Measurements from ENCODE around the gene KCNG2. TPM values are rescaled to one million over a fixed set of nuclear protein-coding genes. Genes with fewer than 3 reads are reported as not detected.

KCNG2 gene
- total RNA-seq, 1 experiment from 2014 or later = not detected

DNA sequence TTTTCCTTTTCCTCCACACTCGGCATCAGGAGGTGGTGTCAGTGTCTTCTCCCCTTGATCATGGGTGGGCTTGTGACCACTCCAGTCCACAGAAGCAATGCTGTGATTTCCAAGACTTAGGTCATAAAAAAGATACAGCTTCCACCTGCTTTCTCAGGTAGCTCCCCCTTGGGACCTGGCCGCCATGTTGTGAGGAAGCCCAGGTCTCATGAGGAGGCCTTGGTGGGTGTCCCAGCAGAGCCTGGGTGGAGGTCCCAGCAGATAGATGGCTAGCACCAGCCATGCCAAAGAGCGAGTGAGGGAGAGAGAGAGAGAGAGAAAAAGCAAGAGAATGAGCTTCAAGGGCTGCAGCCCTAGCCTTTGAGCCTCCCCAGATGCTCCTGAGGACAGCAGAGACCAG, 137.8 kb downstream of the KCNG2 start:
- Histone ChIP-seq H3K27ac (ENCODE audit: low read depth, low read length) (no peak overlapping the region), H2AFZ (ENCODE audit: low read depth, low read length, poor library complexity, severe bottlenecking) (no peak overlapping the region), H3K79me2 (ENCODE audit: insufficient read depth, low read length) (peaks cover 96% of the 10 kb centered on the region), H3K9ac (ENCODE audit: low read length) (no peak overlapping the region), H3K27me3 (ENCODE audit: insufficient read depth, low read length) (no peaks in the 10 kb centered on the region), H3K9me3 (ENCODE audit: control insufficient read depth in 1 of 2, insufficient read depth in 1 of 2, low read depth in 1 of 2, low read length in 2 of 2) (peaks cover 15 to 29% of the 10 kb centered on the region in 2 experiments; a peak in 3 of 4 replicates), H3K4me2 (ENCODE audit: low read length) (no peak overlapping the region), H3K4me3 (replicated peaks in 1 of 2; ENCODE audit: low read depth in 1 of 2, low read length in 2 of 2) (no peak overlapping the region), H3K36me3 (ENCODE audit: control insufficient read depth in 1 of 2, insufficient read depth in 2 of 2, low read length in 2 of 2) (peaks cover 5 to 44% of the 10 kb centered on the region in 2 experiments; a peak in 3 of 4 replicates), H3K9me2 (ENCODE audit: insufficient read depth) (no peaks in the 10 kb centered on the region), H3K4me1 (ENCODE audit: control insufficient read depth in 1 of 2, insufficient read depth in 2 of 2, low read length in 2 of 2) (no peaks in the 10 kb centered on the region), H4K20me1 (ENCODE audit: insufficient read depth) (no peaks in the 10 kb centered on the region)
- intact Hi-C loops (cut with micrococcal nuclease) = no loop called here
- CTCF ChIA-PET = no interaction called here
- POLR2A ChIA-PET = no interaction called here
- RAD21 ChIA-PET (ENCODE audit: low non-redundant PET in 1 of 2, low total read pairs in 2 of 2, uncharacterized antibody in 2 of 2, unreplicated experiment in 2 of 2) = no interaction called here
- ATAC-seq = no peak
- DNase-seq (ENCODE audit: low read depth, low spot score) = no peak
- no TSS peak for BruUV-seq (replicated peaks)
- TF ChIP-seq EGR1 (IDR thresholded peaks at IDR 0.05; ENCODE audit: low read depth) = no peak
- no peak for TF ChIP-seq POLR2A (IDR thresholded peaks at IDR 0.05; ENCODE audit: borderline replicate concordance, extremely low read depth, insufficient read depth, insufficient read length)
- TF ChIP-seq CTCF (IDR thresholded peaks at IDR 0.05 in 2 of 3, conservative IDR thresholded peaks at IDR 0.05 in 1 of 3; ENCODE audit: borderline replicate concordance in 1 of 3, insufficient read depth in 1 of 3, low read depth in 2 of 3, low read length in 2 of 3) = no peak
- no peak for TF ChIP-seq REST (IDR thresholded peaks at IDR 0.05; ENCODE audit: low read depth)
- no peak for TF ChIP-seq ELF1 (IDR thresholded peaks at IDR 0.05; ENCODE audit: borderline replicate concordance, low read depth)
- TF ChIP-seq MAX (IDR thresholded peaks at IDR 0.05) = no peak

Data from HCT116 (cell line).